Transverse colon (tissue), 4 donors: ENCODE results near the gene HDAC9. TPM values are rescaled to one million over a fixed set of nuclear protein-coding genes. Genes with fewer than 3 reads are reported as not detected.

Experiments used
- DNase-seq: peaks from one replicate; pipeline ENCODE4 v3.0.0-alpha.2; 2019
- H3K27ac ChIP-seq, 4 donors: fragments of 200-600 bp; sonication (generic); 2 replicates each; pipeline ENCODE4 v1.5.1; 2016 to 2018; ENCODE audit warnings: inconsistent platforms in 4 of 4
- H3K27me3 ChIP-seq: fragments of 200-600 bp; sonication (generic); 2 replicates; pipeline ENCODE4 v1.5.1; 2017; ENCODE audit warnings: inconsistent platforms
- H3K36me3 ChIP-seq, 4 donors: fragments of 200-600 bp; sonication (generic); 2 replicates each; pipeline ENCODE4 v1.5.1; 2017 to 2019; ENCODE audit warnings: inconsistent platforms in 4 of 4
- H3K4me1 ChIP-seq, 4 donors: fragments of 200-600 bp; sonication (generic); 2 replicates each; pipeline ENCODE4 v1.5.1; 2017 to 2020; ENCODE audit warnings: inconsistent platforms in 4 of 4
- H3K4me3 ChIP-seq, 4 donors: fragments of 200-600 bp; sonication (generic); 1 replicate in 1 of 4; 2 replicates in 3 of 4; pipeline versions ENCODE4 v1.5.1 to v1.6.1; 2017 to 2019; ENCODE audit warnings: inconsistent platforms in 4 of 4
- H3K9me3 ChIP-seq, 2 donors: fragments of 200-600 bp; sonication (generic); 2 replicates each; pipeline ENCODE4 v1.5.1; 2017 to 2019; ENCODE audit warnings: inconsistent platforms in 2 of 2
- CTCF ChIP-seq, 5 experiments: fragments of 200-600 bp in 3 of 5; fragments of 450-650 bp in 2 of 5; sonication (generic) in 3 of 5; IDR thresholded peaks; 1 replicate in 2 of 5; 2 replicates in 3 of 5; pipeline ENCODE4 v1.5.1; 2016 to 2017; ENCODE audit warnings: antibody characterized with exemption in 5 of 5, inconsistent platforms in 3 of 5, mild to moderate bottlenecking in 2 of 5, moderate library complexity in 1 of 5
- EP300 ChIP-seq: sonication (generic); formaldehyde crosslinking; IDR thresholded peaks from one replicate; pipeline ENCODE4 v1.6.1; 2017; ENCODE audit warnings: antibody characterized with exemption, low read depth
- POLR2A ChIP-seq: fragments of 450-650 bp; IDR thresholded peaks from one replicate; pipeline ENCODE4 v1.6.1; 2016; ENCODE audit warnings: antibody characterized with exemption, mild to moderate bottlenecking, moderate library complexity
- POLR2AphosphoS5 ChIP-seq, 3 donors: sonication (generic); formaldehyde crosslinking; IDR thresholded peaks; one replicate each; pipeline ENCODE4 v1.6.1; 2016; ENCODE audit warnings: antibody characterized with exemption in 3 of 3
- WGBS, 2 donors: methylation state at CpG; one replicate each; pipeline ENCODE4 v1.1.5; 2018; ENCODE audit warnings: low coverage in 1 of 2; 5-methylcytosine and 5-hydroxymethylcytosine counted together
- in situ Hi-C, 4 donors: fragments of 200-750 bp; cut with MboI; loops; one replicate each; pipeline versions ENCODE4 v1.15.0 to v1.15.1; 2017; ENCODE audit warnings: low sequenced_read_pairs in 3 of 4, low pct_ligation_motif_present in 1 of 4, low pct_unique_long_range_greater_than_20kb in 1 of 4
- intact Hi-C: fragments of 100-400 bp; cut with DNase I; formaldehyde crosslinking; loops from one replicate; pipeline ENCODE4 v1.15.1; 2023; ENCODE audit warnings: low total_unique reads
- total RNA-seq, 4 donors: library from RNA; depleted of rRNA; stranded (reverse); fragments of >200 nt; gene quantifications; one replicate each; pipeline ENCODE4 v1.1.0, GENCODE V29; 2016

HDAC9 gene
- total RNA-seq, 4 donors from 2014 or later, result 6.0 to 47.5 (median 33.7) TPM

GRCh38 chr7:18590241-18590640 is 94.7 kb downstream of the HDAC9 start:
- TF ChIP-seq POLR2AphosphoS5 (IDR thresholded peaks at IDR 0.05), result no peak
- no peak for TF ChIP-seq POLR2A
- TF ChIP-seq EP300, result no peak
- TF ChIP-seq CTCF (IDR thresholded peaks at IDR 0.05), result no peak
- H3K9me3 ChIP-seq, result no peaks in the 10 kb centered on the region
- peaks cover 0 to 7% (median 3%) of the 10 kb centered on the region in 4 donors for H3K4me1 ChIP-seq
- WGBS, 2 donors, result 62 to 66% methylated on average over 6 to 7 of the region's 7 CpGs
- in situ Hi-C loops (loop anchor here in 2 of 4 donors (10.0 to 25.0 kb wide), 2 partner anchors 75 to 228 kb away; no protein-coding TSS in a partner anchor), intact Hi-C loops (no loop called here)
- no peaks in the 10 kb centered on the region for H3K27me3 ChIP-seq
- no peak overlapping the region for H3K4me3 ChIP-seq
- no peak overlapping the region for H3K27ac ChIP-seq
- no peak for DNase-seq
- H3K36me3 ChIP-seq, result no peaks in the 10 kb centered on the region

GRCh38 chr7:18590744-18591340 is 95.3 kb downstream of the HDAC9 start:
- Histone ChIP-seq H3K4me3 (no peak overlapping the region), H3K4me1 (peaks cover 0 to 7% (median 3%) of the 10 kb centered on the region in 4 donors), H3K9me3 (no peaks in the 10 kb centered on the region), H3K36me3 (no peaks in the 10 kb centered on the region), H3K27me3 (no peaks in the 10 kb centered on the region), H3K27ac (no peak overlapping the region)
- DNase-seq, result no peak
- 6 to 31% methylated on average over 1 of the region's 1 CpG for WGBS, 2 donors
- intact Hi-C loops (no loop called here), in situ Hi-C loops (loop anchor here in 2 of 4 donors (10.0 to 25.0 kb wide), 2 partner anchors 74 to 229 kb away; no protein-coding TSS in a partner anchor)
- peak; percentile 31 to 49 (median 42) for TF ChIP-seq CTCF (IDR thresholded peaks at IDR 0.05)
- TF ChIP-seq EP300, result no peak
- TF ChIP-seq POLR2A, result no peak
- TF ChIP-seq POLR2AphosphoS5 (IDR thresholded peaks at IDR 0.05), result no peak

GRCh38 chr7:18593602-18594279 is 98.2 kb downstream of the HDAC9 start:
- 29 to 34% methylated on average over 4 of the region's 4 CpGs for WGBS, 2 donors

More at GRCh38 chr7:18593602-18594279, 98.2 kb downstream of the HDAC9 start:
- no peak for DNase-seq
- in situ Hi-C loops, result loop anchor here in 2 of 4 donors (10.0 to 25.0 kb wide), 2 partner anchors 71 to 231 kb away; no protein-coding TSS in a partner anchor
- Histone ChIP-seq H3K4me3 (no peak overlapping the region), H3K9me3 (no peaks in the 10 kb centered on the region), H3K27ac (no peak overlapping the region), H3K27me3 (no peaks in the 10 kb centered on the region), H3K36me3 (no peaks in the 10 kb centered on the region), H3K4me1 (peaks cover 0 to 7% (median 3%) of the 10 kb centered on the region in 4 donors)
- TF ChIP-seq EP300 (no peak), CTCF (IDR thresholded peaks at IDR 0.05) (no peak), POLR2A (no peak), POLR2AphosphoS5 (IDR thresholded peaks at IDR 0.05) (no peak)
- intact Hi-C loops, result no loop called here
